IMR-90 (cell line): Measurements from ENCODE around the gene GRB10. TPM values are rescaled to one million over a fixed set of nuclear protein-coding genes. Genes with fewer than 3 reads are reported as not detected.

Source experiments
- ATAC-seq: fragments of 200-7000 bp; cut with Tn5 transposase; 2 replicates; pipeline ENCODE4 v1.9.1; 2020; ENCODE audit warnings: low read depth, mild to moderate bottlenecking, moderate library complexity
- BruUV-seq: library from RNA; stranded (reverse); fragments of 400-500 nt; replicated peaks from 2 replicates; lab custom pipeline; 2021; lab: Mats Ljungman, UMichigan
- CTCF ChIA-PET: fragments of 300-600 bp; formaldehyde crosslinking; extraction: SDS; loops from one replicate; lab custom pipeline; 2021; ENCODE audit warnings: antibody characterized with exemption; lab: Yijun Ruan, JAX
- POLR2A ChIA-PET: fragments of 300-600 bp; sonication (Branson Sonifier 250); formaldehyde crosslinking; loops from one replicate; lab custom pipeline; 2022; ENCODE audit warnings: antibody characterized with exemption; ENCODE audit not compliant: unreplicated experiment; lab: Charles Lee
- DNase-seq: peaks from one replicate; pipeline ENCODE4 v3.0.0; 2013
- H2AFZ ChIP-seq: replicated peaks from 2 replicates; pipeline ENCODE3; 2013; ENCODE audit warnings: low read length, mild to moderate bottlenecking; ENCODE audit not compliant: poor library complexity
- H2AK5ac ChIP-seq: 2 replicates; pipeline ENCODE4 v1.6.1; 2013; ENCODE audit warnings: low read depth, low read length, inconsistent platforms
- H2AK9ac ChIP-seq: replicated peaks from 2 replicates; pipeline ENCODE3; 2013; ENCODE audit warnings: mild to moderate bottlenecking, low read depth, low read length, moderate library complexity; ENCODE audit not compliant: poor library complexity
- H2BK120ac ChIP-seq: 2 replicates; pipeline ENCODE4 v1.6.1; 2013; ENCODE audit warnings: low read depth, low read length, inconsistent platforms
- H2BK15ac ChIP-seq: 3 replicates; pipeline ENCODE4 v1.6.1; 2013; ENCODE audit warnings: low read depth, low read length, inconsistent platforms
- H2BK20ac ChIP-seq: 2 replicates; pipeline ENCODE4 v1.6.1; 2013; ENCODE audit warnings: low read depth, mild to moderate bottlenecking, inconsistent platforms, low read length, moderate library complexity
- H2BK5ac ChIP-seq: 2 replicates; pipeline ENCODE4 v1.6.1; 2013; ENCODE audit warnings: mild to moderate bottlenecking, low read depth, low read length, inconsistent platforms; ENCODE audit not compliant: poor library complexity, severe bottlenecking
- H3K14ac ChIP-seq: replicated peaks from 2 replicates; pipeline ENCODE4 v1.6.1; 2013; ENCODE audit warnings: low read depth, low read length, inconsistent platforms
- H3K18ac ChIP-seq: 2 replicates; pipeline ENCODE4 v1.6.1; 2013; ENCODE audit warnings: low read depth, low read length, control low read depth
- H3K23ac ChIP-seq: 2 replicates; pipeline ENCODE4 v1.6.1; 2013; ENCODE audit warnings: low read depth, low read length, inconsistent platforms
- H3K27ac ChIP-seq: 2 replicates; pipeline ENCODE4 v1.5.1; 2013; ENCODE audit warnings: mild to moderate bottlenecking, control low read depth, low read length; ENCODE audit not compliant: insufficient read depth
- H3K27me3 ChIP-seq: 2 replicates; pipeline ENCODE4 v1.6.1; 2013; ENCODE audit warnings: low read length; ENCODE audit not compliant: control insufficient read depth, insufficient read depth
- H3K36me3 ChIP-seq: 2 replicates; pipeline ENCODE4 v1.6.1; 2013; ENCODE audit warnings: low read length, mixed read lengths; ENCODE audit not compliant: control insufficient read depth, insufficient read depth
- H3K4ac ChIP-seq: 2 replicates; pipeline ENCODE4 v1.6.1; 2013; ENCODE audit warnings: low read depth, low read length, inconsistent platforms
- H3K4me1 ChIP-seq: 2 replicates; pipeline ENCODE4 v1.6.1; 2013; ENCODE audit warnings: low read length, mixed read lengths; ENCODE audit not compliant: control insufficient read depth, insufficient read depth
- H3K4me2 ChIP-seq: 2 replicates; pipeline ENCODE4 v1.6.1; 2013; ENCODE audit warnings: low read depth, mild to moderate bottlenecking, control low read depth, low read length, moderate library complexity
- H3K4me3 ChIP-seq: 2 replicates; pipeline ENCODE4 v1.5.1; 2013; ENCODE audit warnings: low read depth, mild to moderate bottlenecking, control low read depth, low read length, moderate library complexity; ENCODE audit not compliant: insufficient read depth
- H3K56ac ChIP-seq: 2 replicates; pipeline ENCODE4 v1.6.1; 2013; ENCODE audit warnings: low read length, inconsistent platforms; ENCODE audit not compliant: insufficient read depth; ENCODE audit errors: extremely low read depth
- H3K79me1 ChIP-seq, 2 experiments: 2 replicates each; pipeline ENCODE4 v1.6.1; 2013; ENCODE audit warnings: low read length in 2 of 2, inconsistent platforms in 1 of 2, low read depth in 1 of 2
- H3K9ac ChIP-seq: 2 replicates; pipeline ENCODE4 v1.6.1; 2013; ENCODE audit warnings: low read depth, low read length, control low read depth
- H3K9me1 ChIP-seq: 2 replicates; pipeline ENCODE4 v1.6.1; 2013; ENCODE audit warnings: low read length, inconsistent platforms; ENCODE audit not compliant: insufficient read depth
- H3K9me3 ChIP-seq: 2 replicates; pipeline ENCODE4 v1.6.1; 2013; ENCODE audit warnings: low read length; ENCODE audit not compliant: control insufficient read depth, insufficient read depth
- H4K20me1 ChIP-seq: 2 replicates; pipeline ENCODE4 v1.6.1; 2013; ENCODE audit warnings: low read length, inconsistent platforms; ENCODE audit not compliant: insufficient read depth
- H4K5ac ChIP-seq: 2 replicates; pipeline ENCODE4 v1.6.1; 2013; ENCODE audit warnings: mild to moderate bottlenecking, low read depth, low read length, control low read depth
- H4K8ac ChIP-seq, 2 experiments: 2 replicates each; pipeline ENCODE4 v1.6.1; 2013; ENCODE audit warnings: low read depth in 2 of 2, low read length in 2 of 2, control low read depth in 1 of 2, inconsistent platforms in 1 of 2
- H4K91ac ChIP-seq: 2 replicates; pipeline ENCODE4 v1.6.1; 2013; ENCODE audit warnings: low read depth, low read length, inconsistent platforms; ENCODE audit not compliant: insufficient read depth
- ELK1 ChIP-seq: fragments of 150-350 bp; IDR thresholded peaks from 2 replicates; pipeline ENCODE4 v1.6.1; 2016; ENCODE audit warnings: low read depth, mild to moderate bottlenecking, low read length, moderate library complexity, borderline replicate concordance
- RAD21 ChIP-seq: IDR thresholded peaks from 2 replicates; pipeline ENCODE4 v1.6.1; 2012; ENCODE audit warnings: low read length, improper control_type of control experiment
- WGBS, 2 experiments: methylation state at CpG; one replicate each; pipeline versions ENCODE4 v1.1.5 to v1.1.7; 2013; ENCODE audit warnings: missing lambda C conversion rate in 2 of 2; ENCODE audit not compliant: insufficient read length in 1 of 2; ENCODE audit errors: extremely low coverage in 2 of 2; 5-methylcytosine and 5-hydroxymethylcytosine counted together
- dilution Hi-C: fragments of 300-500 bp; cut with HindIII; formaldehyde crosslinking; loops from one replicate; pipeline ENCODE4 v1.14.3; 2018; ENCODE audit warnings: low sequenced_read_pairs; ENCODE audit not compliant: unreplicated experiment
- in situ Hi-C: fragments of 300-500 bp; cut with MboI; formaldehyde crosslinking; loops from 3 replicates; pipeline ENCODE4 v1.14.3; 2019; ENCODE audit warnings: low sequenced_read_pairs, inconsistent platforms, mixed read lengths
- intact Hi-C: fragments of 100-400 bp; cut with micrococcal nuclease; formaldehyde crosslinking; loops from 2 replicates; pipeline ENCODE4 v1.10.0; 2022
- polyA plus RNA-seq, 3 experiments: library from polyadenylated mRNA; depleted of rRNA; stranded (reverse); fragments of >200 nt; gene quantifications; 2 replicates each; pipeline ENCODE4 v1.2.3, GENCODE V29; 2012; ENCODE audit warnings: low replicate concordance in 1 of 3
- total RNA-seq: library from RNA; depleted of rRNA; stranded (reverse); fragments of >200 nt; gene quantifications from 2 replicates; pipeline ENCODE4 v1.2.3, GENCODE V29; 2012
- TF ChIP-seq, protein P1 (sequence below): conservative IDR thresholded peaks from 2 replicates; pipeline ENCODE4 v1.5.1; 2012; ENCODE audit warnings: mild to moderate bottlenecking, low read depth, low read length, improper control_type of control experiment

The GRB10 gene
- total and polyA plus RNA-seq, 2 of the 4 experiments (the other 2 are of a cell fraction), result 6.3 to 15.1 TPM

DNA sequence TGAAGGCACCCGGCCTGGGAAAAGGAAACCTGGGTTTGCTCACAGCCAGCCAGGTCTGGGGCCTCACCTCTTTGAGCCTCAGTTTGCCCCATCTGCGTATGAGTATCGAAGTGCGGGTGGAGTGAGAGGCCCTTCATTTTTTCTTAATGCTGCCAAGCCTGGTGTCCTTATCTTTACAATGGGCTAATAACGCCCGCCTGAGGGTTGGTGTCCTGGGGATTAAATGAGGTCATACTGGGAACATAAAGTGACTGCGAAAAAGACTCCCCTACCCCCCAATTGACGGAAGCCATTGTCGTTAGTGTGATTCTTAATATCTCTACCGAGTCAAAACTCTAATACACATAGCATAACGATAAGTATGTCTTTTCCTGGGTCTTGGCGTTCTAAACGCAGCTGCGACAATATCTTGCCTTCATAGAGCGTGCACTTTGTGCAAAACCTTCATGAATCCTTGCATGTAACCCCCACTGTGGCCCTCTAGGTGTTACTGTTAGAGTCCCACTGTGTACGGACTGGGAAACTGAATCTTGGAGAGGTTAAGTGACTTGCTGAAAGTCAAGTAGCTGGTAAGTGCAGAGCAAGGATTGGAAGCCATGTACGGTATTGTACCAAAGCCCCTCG lies 11.4 kb upstream of the GRB10 start:
- in situ Hi-C loops, result loop anchor here (25.0 kb wide), 1 partner anchor 268 kb away; no protein-coding TSS in a partner anchor
- BruUV-seq, result no TSS peak
- no peak overlapping the region for H2BK15ac ChIP-seq

More for the DNA sequence above, 11.4 kb upstream of the GRB10 start:
- no peaks in the 10 kb centered on the region for H3K36me3 ChIP-seq
- H2AK5ac ChIP-seq, result no peak overlapping the region
- peak overlapping the region; percentile 33; the same call in 1 of the 2 replicates for H3K4ac ChIP-seq
- TF ChIP-seq, protein P1, sequence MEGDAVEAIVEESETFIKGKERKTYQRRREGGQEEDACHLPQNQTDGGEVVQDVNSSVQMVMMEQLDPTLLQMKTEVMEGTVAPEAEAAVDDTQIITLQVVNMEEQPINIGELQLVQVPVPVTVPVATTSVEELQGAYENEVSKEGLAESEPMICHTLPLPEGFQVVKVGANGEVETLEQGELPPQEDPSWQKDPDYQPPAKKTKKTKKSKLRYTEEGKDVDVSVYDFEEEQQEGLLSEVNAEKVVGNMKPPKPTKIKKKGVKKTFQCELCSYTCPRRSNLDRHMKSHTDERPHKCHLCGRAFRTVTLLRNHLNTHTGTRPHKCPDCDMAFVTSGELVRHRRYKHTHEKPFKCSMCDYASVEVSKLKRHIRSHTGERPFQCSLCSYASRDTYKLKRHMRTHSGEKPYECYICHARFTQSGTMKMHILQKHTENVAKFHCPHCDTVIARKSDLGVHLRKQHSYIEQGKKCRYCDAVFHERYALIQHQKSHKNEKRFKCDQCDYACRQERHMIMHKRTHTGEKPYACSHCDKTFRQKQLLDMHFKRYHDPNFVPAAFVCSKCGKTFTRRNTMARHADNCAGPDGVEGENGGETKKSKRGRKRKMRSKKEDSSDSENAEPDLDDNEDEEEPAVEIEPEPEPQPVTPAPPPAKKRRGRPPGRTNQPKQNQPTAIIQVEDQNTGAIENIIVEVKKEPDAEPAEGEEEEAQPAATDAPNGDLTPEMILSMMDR, result no peak
- TF ChIP-seq RAD21 (no peak), ELK1 (no peak)
- H4K5ac ChIP-seq, result no peak overlapping the region
- peak overlapping the region in 1 of 2 experiments; percentile 13; a peak in 1 of 4 replicates for H4K8ac ChIP-seq
- H3K23ac ChIP-seq, result no peak overlapping the region; the same call in 1 of the 2 replicates
- peak overlapping the region; percentile 57 for H3K4me3 ChIP-seq
- no peak for ATAC-seq
- ChIA-PET CTCF (no interaction called here), POLR2A (no interaction called here)
- no peak overlapping the region; the same call in 1 of the 2 replicates for H3K14ac ChIP-seq
- dilution Hi-C loops (no loop called here), intact Hi-C loops (loop anchor here (2.0 to 5.0 kb wide), 2 partner anchors 273 to 348 kb away; no protein-coding TSS in a partner anchor)
- H2BK5ac ChIP-seq, result no peak overlapping the region
- H2BK120ac ChIP-seq, result peak overlapping the region; percentile 32; the same call in 1 of the 2 replicates
- peak overlapping the region; percentile 86 for H2AFZ ChIP-seq
- H3K56ac ChIP-seq, result peak overlapping the region; percentile 23; the same call in 1 of the 2 replicates
- H3K27me3 ChIP-seq, result peaks cover 17% of the 10 kb centered on the region
- no peak overlapping the region for H2BK20ac ChIP-seq
- peaks cover 6% of the 10 kb centered on the region; the same call in 1 of the 2 replicates for H3K9me1 ChIP-seq
- H3K4me2 ChIP-seq, result peak overlapping the region; percentile 54
- peaks cover 22 to 32% of the 10 kb centered on the region in 2 experiments for H3K79me1 ChIP-seq
- peak overlapping the region; percentile 34 for H2AK9ac ChIP-seq
- peaks cover 27% of the 10 kb centered on the region for H4K20me1 ChIP-seq
- 62% methylated on average over 7 of the region's 18 CpGs; no CpG with 5 or more reads in 1 of the 2 experiments for WGBS, 2 experiments
- peaks cover 10% of the 10 kb centered on the region for H3K4me1 ChIP-seq
- H3K18ac ChIP-seq, result no peak overlapping the region
- no peak overlapping the region for H3K27ac ChIP-seq
- H3K9me3 ChIP-seq, result no peaks in the 10 kb centered on the region
- no peak for DNase-seq
- peak overlapping the region; percentile 63; the same call in 1 of the 2 replicates for H3K9ac ChIP-seq
- H4K91ac ChIP-seq, result no peak overlapping the region
